Measurements from ENCODE around the gene VPS13C. TPM values are rescaled to one million over a fixed set of nuclear protein-coding genes. Genes with fewer than 3 reads are reported as not detected.

The VPS13C gene
- total and polyA plus RNA-seq, 2 experiments from 2014 or later, result 10.2 to 20.5 TPM

DNA sequence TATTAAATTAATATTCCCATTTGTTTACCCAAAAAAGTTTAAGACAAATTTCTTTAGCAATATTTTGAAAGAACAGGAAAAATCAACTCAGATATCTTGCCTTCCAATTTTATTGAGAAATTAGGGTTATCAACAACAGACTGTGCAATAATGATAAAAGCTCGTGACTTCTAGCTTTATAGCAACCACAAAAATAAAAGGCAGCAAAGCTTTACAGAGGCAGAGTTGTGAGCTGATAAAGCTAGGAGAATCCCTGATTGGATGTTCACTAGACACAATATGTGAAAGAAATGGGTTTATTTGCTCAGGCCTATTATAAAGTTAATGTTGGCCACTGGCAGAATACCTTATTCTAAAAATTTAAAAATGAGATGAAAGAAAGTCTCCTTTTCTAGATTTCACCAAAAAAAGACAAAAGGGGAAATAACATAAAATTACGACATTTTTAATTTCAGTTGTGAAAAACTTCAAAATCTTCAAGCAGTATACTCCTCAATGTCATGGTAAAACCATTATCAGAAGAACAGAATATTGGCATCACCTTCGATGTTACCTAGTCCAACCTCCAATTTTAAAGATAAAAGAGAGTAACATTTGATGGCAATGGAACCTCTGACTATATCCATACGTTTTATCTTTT is 2.8 kb downstream of the VPS13C start (continued):
- TF ChIP-seq, protein P1, sequence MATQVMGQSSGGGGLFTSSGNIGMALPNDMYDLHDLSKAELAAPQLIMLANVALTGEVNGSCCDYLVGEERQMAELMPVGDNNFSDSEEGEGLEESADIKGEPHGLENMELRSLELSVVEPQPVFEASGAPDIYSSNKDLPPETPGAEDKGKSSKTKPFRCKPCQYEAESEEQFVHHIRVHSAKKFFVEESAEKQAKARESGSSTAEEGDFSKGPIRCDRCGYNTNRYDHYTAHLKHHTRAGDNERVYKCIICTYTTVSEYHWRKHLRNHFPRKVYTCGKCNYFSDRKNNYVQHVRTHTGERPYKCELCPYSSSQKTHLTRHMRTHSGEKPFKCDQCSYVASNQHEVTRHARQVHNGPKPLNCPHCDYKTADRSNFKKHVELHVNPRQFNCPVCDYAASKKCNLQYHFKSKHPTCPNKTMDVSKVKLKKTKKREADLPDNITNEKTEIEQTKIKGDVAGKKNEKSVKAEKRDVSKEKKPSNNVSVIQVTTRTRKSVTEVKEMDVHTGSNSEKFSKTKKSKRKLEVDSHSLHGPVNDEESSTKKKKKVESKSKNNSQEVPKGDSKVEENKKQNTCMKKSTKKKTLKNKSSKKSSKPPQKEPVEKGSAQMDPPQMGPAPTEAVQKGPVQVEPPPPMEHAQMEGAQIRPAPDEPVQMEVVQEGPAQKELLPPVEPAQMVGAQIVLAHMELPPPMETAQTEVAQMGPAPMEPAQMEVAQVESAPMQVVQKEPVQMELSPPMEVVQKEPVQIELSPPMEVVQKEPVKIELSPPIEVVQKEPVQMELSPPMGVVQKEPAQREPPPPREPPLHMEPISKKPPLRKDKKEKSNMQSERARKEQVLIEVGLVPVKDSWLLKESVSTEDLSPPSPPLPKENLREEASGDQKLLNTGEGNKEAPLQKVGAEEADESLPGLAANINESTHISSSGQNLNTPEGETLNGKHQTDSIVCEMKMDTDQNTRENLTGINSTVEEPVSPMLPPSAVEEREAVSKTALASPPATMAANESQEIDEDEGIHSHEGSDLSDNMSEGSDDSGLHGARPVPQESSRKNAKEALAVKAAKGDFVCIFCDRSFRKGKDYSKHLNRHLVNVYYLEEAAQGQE (IDR thresholded peaks at IDR 0.05; ENCODE audit: unreplicated experiment), result no peak
- TF ChIP-seq POLR2AphosphoS5 (IDR thresholded peaks at IDR 0.05; ENCODE audit: low read depth), result no peak
- no peak for TF ChIP-seq CREB1 (CRISPR knock-in tag; IDR thresholded peaks at IDR 0.05; ENCODE audit: low read depth)
- TF ChIP-seq, protein P2, sequence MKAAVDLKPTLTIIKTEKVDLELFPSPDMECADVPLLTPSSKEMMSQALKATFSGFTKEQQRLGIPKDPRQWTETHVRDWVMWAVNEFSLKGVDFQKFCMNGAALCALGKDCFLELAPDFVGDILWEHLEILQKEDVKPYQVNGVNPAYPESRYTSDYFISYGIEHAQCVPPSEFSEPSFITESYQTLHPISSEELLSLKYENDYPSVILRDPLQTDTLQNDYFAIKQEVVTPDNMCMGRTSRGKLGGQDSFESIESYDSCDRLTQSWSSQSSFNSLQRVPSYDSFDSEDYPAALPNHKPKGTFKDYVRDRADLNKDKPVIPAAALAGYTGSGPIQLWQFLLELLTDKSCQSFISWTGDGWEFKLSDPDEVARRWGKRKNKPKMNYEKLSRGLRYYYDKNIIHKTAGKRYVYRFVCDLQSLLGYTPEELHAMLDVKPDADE (IDR thresholded peaks at IDR 0.05), result no peak
- TF ChIP-seq NANOG (IDR thresholded peaks at IDR 0.05; ENCODE audit: borderline replicate concordance), result no peak
- no peak for TF ChIP-seq EZH2phosphoT487 (IDR thresholded peaks at IDR 0.05; ENCODE audit: unreplicated experiment)
- no peak for TF ChIP-seq ZNF114 (CRISPR knock-in tag; IDR thresholded peaks at IDR 0.05)
- TF ChIP-seq JUNB (IDR thresholded peaks at IDR 0.05; ENCODE audit: unreplicated experiment), result no peak

DNA sequence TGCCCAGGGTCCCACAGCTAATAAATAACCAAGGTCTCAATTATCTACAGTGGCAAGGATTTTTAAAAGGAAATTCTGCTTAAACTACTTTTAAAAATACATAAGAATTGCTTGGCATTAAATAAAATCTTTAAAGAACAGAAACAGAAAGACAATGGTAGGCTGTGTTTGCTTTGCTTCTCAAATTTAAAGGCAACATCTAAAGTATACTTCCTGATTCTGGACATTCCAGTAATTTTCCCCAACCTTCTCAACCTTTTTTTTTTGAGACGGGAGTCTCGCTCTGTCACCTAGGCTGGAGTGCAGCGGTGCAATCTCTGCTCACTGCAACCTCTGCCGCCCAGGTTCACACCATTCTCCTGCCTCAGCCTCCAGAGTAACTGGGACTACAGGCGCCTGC is 5.3 kb downstream of the VPS13C start:
- peaks cover 33% of the 10 kb centered on the region for H3K79me2 ChIP-seq (replicated peaks; ENCODE audit: insufficient read depth)
- peaks cover 7% of the 10 kb centered on the region for H3K27me3 Mint-ChIP-seq (ENCODE audit: insufficient read depth, low read depth, poor library complexity)
- H4K20me1 ChIP-seq (replicated peaks; ENCODE audit: insufficient read depth), result no peaks in the 10 kb centered on the region; the same call in 1 of the 2 replicates
- TF ChIP-seq, protein P3, sequence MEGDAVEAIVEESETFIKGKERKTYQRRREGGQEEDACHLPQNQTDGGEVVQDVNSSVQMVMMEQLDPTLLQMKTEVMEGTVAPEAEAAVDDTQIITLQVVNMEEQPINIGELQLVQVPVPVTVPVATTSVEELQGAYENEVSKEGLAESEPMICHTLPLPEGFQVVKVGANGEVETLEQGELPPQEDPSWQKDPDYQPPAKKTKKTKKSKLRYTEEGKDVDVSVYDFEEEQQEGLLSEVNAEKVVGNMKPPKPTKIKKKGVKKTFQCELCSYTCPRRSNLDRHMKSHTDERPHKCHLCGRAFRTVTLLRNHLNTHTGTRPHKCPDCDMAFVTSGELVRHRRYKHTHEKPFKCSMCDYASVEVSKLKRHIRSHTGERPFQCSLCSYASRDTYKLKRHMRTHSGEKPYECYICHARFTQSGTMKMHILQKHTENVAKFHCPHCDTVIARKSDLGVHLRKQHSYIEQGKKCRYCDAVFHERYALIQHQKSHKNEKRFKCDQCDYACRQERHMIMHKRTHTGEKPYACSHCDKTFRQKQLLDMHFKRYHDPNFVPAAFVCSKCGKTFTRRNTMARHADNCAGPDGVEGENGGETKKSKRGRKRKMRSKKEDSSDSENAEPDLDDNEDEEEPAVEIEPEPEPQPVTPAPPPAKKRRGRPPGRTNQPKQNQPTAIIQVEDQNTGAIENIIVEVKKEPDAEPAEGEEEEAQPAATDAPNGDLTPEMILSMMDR (conservative IDR thresholded peaks at IDR 0.05; ENCODE audit: low read depth in 2 of 2), result no peak
- TF ChIP-seq CREB1 (CRISPR knock-in tag; IDR thresholded peaks at IDR 0.05; ENCODE audit: low read depth) (no peak), ZNF331 (CRISPR knock-in tag; IDR thresholded peaks at IDR 0.05; ENCODE audit: low read depth) (no peak), STAT1 (IDR thresholded peaks at IDR 0.05; ENCODE audit: unreplicated experiment) (no peak), POLR2AphosphoS5 (IDR thresholded peaks at IDR 0.05; ENCODE audit: low read depth) (no peak), JUNB (IDR thresholded peaks at IDR 0.05; ENCODE audit: unreplicated experiment) (no peak), EZH2phosphoT487 (IDR thresholded peaks at IDR 0.05; ENCODE audit: unreplicated experiment) (no peak), NANOG (IDR thresholded peaks at IDR 0.05; ENCODE audit: borderline replicate concordance) (no peak), ZNF114 (CRISPR knock-in tag; IDR thresholded peaks at IDR 0.05) (no peak)
- TF ChIP-seq, protein P2 (IDR thresholded peaks at IDR 0.05), result no peak
- TF ChIP-seq, protein P1 (IDR thresholded peaks at IDR 0.05; ENCODE audit: unreplicated experiment), result no peak

More for the DNA sequence above, 5.3 kb downstream of the VPS13C start:
- no peak overlapping the region for H3K4me3 Mint-ChIP-seq
- DNase-seq (ENCODE audit: low spot score) (no peak), ATAC-seq (no peak)
- H3K27ac Mint-ChIP-seq, result no peak overlapping the region
- no peak overlapping the region for H3K4me3 ChIP-seq
- no peaks in the 10 kb centered on the region for H3K9me2 ChIP-seq (ENCODE audit: insufficient read depth)
- peaks cover 13% of the 10 kb centered on the region for H3K27me3 ChIP-seq (ENCODE audit: insufficient read depth)
- no peaks in the 10 kb centered on the region; the same call in 2 of the 3 replicates for H3K4me1 Mint-ChIP-seq
- H3K36me3 Mint-ChIP-seq (ENCODE audit: low read depth), result no peaks in the 10 kb centered on the region; the same call in 1 of the 3 replicates
- H3K4me2 ChIP-seq, result no peak overlapping the region; the same call in 1 of the 2 replicates
- H3F3A ChIP-seq (replicated peaks; ENCODE audit: low read depth), result no peaks in the 10 kb centered on the region
- peaks cover 12% of the 10 kb centered on the region for H3K4me1 ChIP-seq (ENCODE audit: insufficient read depth)
- H3K9me3 Mint-ChIP-seq, result no peaks in the 10 kb centered on the region
- no peaks in the 10 kb centered on the region for H3K36me3 ChIP-seq (ENCODE audit: insufficient read depth)
- H2AFZ ChIP-seq, result no peak overlapping the region
- H3K27ac ChIP-seq (ENCODE audit: low read depth), result no peak overlapping the region

Measured in GM23338 (cell line).